ENCODE data around the gene TDRD7. TPM values are rescaled to one million over a fixed set of nuclear protein-coding genes. Genes with fewer than 3 reads are reported as not detected.

The TDRD7 gene
- total and polyA plus RNA-seq, 9 donors, result 7.4 to 15.6 (median 9.8) TPM

- intact Hi-C loops (cut with DNase I), result no loop called here
- no peak overlapping the region for H3K4me3 ChIP-seq
- no peaks in the 10 kb centered on the region for H3K4me1 ChIP-seq (ENCODE audit: insufficient read depth)
- no peaks in the 10 kb centered on the region for H3K9me3 ChIP-seq
- no peaks in the 10 kb centered on the region for H3K27me3 ChIP-seq
- no peak for DNase-seq
- no peak overlapping the region for H3K27ac ChIP-seq
- 78 to 82% (median 80%) methylated on average over 6 of the region's 6 CpGs for WGBS, 3 donors
- H3K36me3 ChIP-seq, result no peaks in the 10 kb centered on the region
- no peak for TF ChIP-seq CTCF (IDR thresholded peaks at IDR 0.05)
- no peak for TF ChIP-seq EP300 (IDR thresholded peaks at IDR 0.05)
- no peak for TF ChIP-seq POLR2A (IDR thresholded peaks at IDR 0.05)
Measured at GRCh38 chr9:97376902-97377301, 35.0 kb upstream of the TDRD7 start.

GRCh38 chr9:97382099-97382718, 29.7 kb upstream of the TDRD7 start:
- intact Hi-C loops (cut with DNase I), result no loop called here
- no peaks in the 10 kb centered on the region for H3K9me3 ChIP-seq
- TF ChIP-seq EP300 (IDR thresholded peaks at IDR 0.05) (no peak), CTCF (IDR thresholded peaks at IDR 0.05) (no peak), POLR2A (IDR thresholded peaks at IDR 0.05) (no peak)
- no peaks in the 10 kb centered on the region for H3K4me1 ChIP-seq (ENCODE audit: insufficient read depth)
- WGBS, 3 donors, result 49 to 82% (median 65%) methylated on average over 2 of the region's 2 CpGs
- no peaks in the 10 kb centered on the region for H3K27me3 ChIP-seq
- H3K4me3 ChIP-seq, result no peak overlapping the region
- no peak overlapping the region for H3K27ac ChIP-seq
- H3K36me3 ChIP-seq, result no peaks in the 10 kb centered on the region
- DNase-seq, result no peak

- no peak for TF ChIP-seq CTCF (IDR thresholded peaks at IDR 0.05)
- no peak for TF ChIP-seq EP300 (IDR thresholded peaks at IDR 0.05)
- no peak for TF ChIP-seq POLR2A (IDR thresholded peaks at IDR 0.05)
- 60 to 68% (median 67%) methylated on average over 5 of the region's 5 CpGs for WGBS, 3 donors
- Histone ChIP-seq H3K27me3 (no peaks in the 10 kb centered on the region), H3K9me3 (no peaks in the 10 kb centered on the region), H3K4me3 (no peak overlapping the region), H3K36me3 (no peaks in the 10 kb centered on the region), H3K27ac (no peak overlapping the region), H3K4me1 (ENCODE audit: insufficient read depth) (no peaks in the 10 kb centered on the region)
- no peak for DNase-seq
- intact Hi-C loops (cut with DNase I), result no loop called here
Measured at GRCh38 chr9:97384406-97385262, 27.3 kb upstream of the TDRD7 start.

GRCh38 chr9:97385626-97386264, 26.2 kb upstream of the TDRD7 start:
- intact Hi-C loops (cut with DNase I), result no loop called here
- Histone ChIP-seq H3K27me3 (no peaks in the 10 kb centered on the region), H3K4me1 (ENCODE audit: insufficient read depth) (no peaks in the 10 kb centered on the region), H3K36me3 (no peaks in the 10 kb centered on the region), H3K27ac (no peak overlapping the region), H3K4me3 (no peak overlapping the region), H3K9me3 (no peaks in the 10 kb centered on the region)
- 80 to 86% (median 86%) methylated on average over 14 to 15 of the region's 15 CpGs for WGBS, 3 donors
- no peak for TF ChIP-seq CTCF (IDR thresholded peaks at IDR 0.05)
- DNase-seq, result no peak
